Lower leg skin (tissue), 3 donors: ENCODE data around the gene PIKFYVE.

ENCODE experiments used
- POLR2A ChIP-seq, 2 donors: fragments of 450-650 bp; IDR thresholded peaks; one replicate each; pipeline ENCODE4 v1.6.1; 2016 to 2017; ENCODE audit warnings: antibody characterized with exemption in 2 of 2, mild to moderate bottlenecking in 1 of 2, moderate library complexity in 1 of 2
- TF ChIP-seq, protein P1 (sequence below), 3 donors: fragments of 450-650 bp; IDR thresholded peaks; one replicate each; pipeline ENCODE4 v1.5.1; 2016; ENCODE audit warnings: antibody characterized with exemption in 3 of 3, mild to moderate bottlenecking in 3 of 3, moderate library complexity in 2 of 3

GRCh38 chr2:208254118-208254870 lies 11.8 kb upstream of the PIKFYVE start:
- TF ChIP-seq, protein P1, sequence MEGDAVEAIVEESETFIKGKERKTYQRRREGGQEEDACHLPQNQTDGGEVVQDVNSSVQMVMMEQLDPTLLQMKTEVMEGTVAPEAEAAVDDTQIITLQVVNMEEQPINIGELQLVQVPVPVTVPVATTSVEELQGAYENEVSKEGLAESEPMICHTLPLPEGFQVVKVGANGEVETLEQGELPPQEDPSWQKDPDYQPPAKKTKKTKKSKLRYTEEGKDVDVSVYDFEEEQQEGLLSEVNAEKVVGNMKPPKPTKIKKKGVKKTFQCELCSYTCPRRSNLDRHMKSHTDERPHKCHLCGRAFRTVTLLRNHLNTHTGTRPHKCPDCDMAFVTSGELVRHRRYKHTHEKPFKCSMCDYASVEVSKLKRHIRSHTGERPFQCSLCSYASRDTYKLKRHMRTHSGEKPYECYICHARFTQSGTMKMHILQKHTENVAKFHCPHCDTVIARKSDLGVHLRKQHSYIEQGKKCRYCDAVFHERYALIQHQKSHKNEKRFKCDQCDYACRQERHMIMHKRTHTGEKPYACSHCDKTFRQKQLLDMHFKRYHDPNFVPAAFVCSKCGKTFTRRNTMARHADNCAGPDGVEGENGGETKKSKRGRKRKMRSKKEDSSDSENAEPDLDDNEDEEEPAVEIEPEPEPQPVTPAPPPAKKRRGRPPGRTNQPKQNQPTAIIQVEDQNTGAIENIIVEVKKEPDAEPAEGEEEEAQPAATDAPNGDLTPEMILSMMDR (IDR thresholded peaks at IDR 0.05): peak in 1 of 3 donors; percentile 36
- no peak for TF ChIP-seq POLR2A (IDR thresholded peaks at IDR 0.05)
